Astrocyte of the cerebellum (primary cell): Measurements from ENCODE around the gene SCN10A.

Experiments
- DNase-seq: peaks from one replicate; pipeline ENCODE4 v3.0.0-alpha.2; 2011; ENCODE audit warnings: low read depth
- H3K4me3 ChIP-seq: 2 replicates; pipeline ENCODE4 v1.5.1; 2011; ENCODE audit warnings: mild to moderate bottlenecking, low read depth, low read length, moderate library complexity
- in situ Hi-C: cut with HindIII; loops from 2 replicates; pipeline ENCODE4 v1.10.0; 2017; ENCODE audit warnings: low sequenced_read_pairs
- TF ChIP-seq, protein P1 (sequence below): IDR thresholded peaks from 2 replicates; pipeline ENCODE4 v1.5.1; 2012; ENCODE audit warnings: low read length, low read depth, moderate library complexity, mild to moderate bottlenecking; ENCODE audit errors: missing control alignments

Gene SCN10A

GRCh38 chr3:38827791-38828190 is 11.8 kb upstream of the SCN10A start:
- TF ChIP-seq, protein P1, sequence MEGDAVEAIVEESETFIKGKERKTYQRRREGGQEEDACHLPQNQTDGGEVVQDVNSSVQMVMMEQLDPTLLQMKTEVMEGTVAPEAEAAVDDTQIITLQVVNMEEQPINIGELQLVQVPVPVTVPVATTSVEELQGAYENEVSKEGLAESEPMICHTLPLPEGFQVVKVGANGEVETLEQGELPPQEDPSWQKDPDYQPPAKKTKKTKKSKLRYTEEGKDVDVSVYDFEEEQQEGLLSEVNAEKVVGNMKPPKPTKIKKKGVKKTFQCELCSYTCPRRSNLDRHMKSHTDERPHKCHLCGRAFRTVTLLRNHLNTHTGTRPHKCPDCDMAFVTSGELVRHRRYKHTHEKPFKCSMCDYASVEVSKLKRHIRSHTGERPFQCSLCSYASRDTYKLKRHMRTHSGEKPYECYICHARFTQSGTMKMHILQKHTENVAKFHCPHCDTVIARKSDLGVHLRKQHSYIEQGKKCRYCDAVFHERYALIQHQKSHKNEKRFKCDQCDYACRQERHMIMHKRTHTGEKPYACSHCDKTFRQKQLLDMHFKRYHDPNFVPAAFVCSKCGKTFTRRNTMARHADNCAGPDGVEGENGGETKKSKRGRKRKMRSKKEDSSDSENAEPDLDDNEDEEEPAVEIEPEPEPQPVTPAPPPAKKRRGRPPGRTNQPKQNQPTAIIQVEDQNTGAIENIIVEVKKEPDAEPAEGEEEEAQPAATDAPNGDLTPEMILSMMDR: no peak
- no peak for DNase-seq
- H3K4me3 ChIP-seq: no peak overlapping the region
- in situ Hi-C loops: loop anchor here (25.0 kb wide), 1 partner anchor 315 kb away; no protein-coding TSS in a partner anchor

DNA sequence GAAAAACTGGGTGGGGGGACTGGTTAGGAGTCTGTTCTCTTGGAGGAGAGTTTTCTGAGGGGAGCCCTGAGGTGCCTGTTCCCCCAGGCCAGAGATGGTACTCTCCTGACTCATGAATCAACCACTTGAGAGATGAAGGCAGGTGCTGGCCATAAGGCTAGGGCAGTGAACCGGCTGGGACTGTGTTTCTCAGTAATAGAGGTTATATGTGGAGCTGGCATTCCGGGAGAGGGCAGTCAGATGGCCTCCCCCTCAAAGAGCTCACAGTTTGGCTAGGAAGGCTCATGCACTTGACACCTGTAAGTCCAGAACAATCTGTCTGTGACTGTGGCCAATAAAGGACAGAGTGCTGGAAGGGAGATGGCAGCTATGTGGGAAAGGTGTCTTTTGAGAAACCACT is 10.0 kb upstream of the SCN10A start:
- no peak overlapping the region for H3K4me3 ChIP-seq
- in situ Hi-C loops: loop anchor here (25.0 kb wide), 1 partner anchor 314 kb away; no protein-coding TSS in a partner anchor
- DNase-seq: no peak
- TF ChIP-seq, protein P1: no peak

DNA sequence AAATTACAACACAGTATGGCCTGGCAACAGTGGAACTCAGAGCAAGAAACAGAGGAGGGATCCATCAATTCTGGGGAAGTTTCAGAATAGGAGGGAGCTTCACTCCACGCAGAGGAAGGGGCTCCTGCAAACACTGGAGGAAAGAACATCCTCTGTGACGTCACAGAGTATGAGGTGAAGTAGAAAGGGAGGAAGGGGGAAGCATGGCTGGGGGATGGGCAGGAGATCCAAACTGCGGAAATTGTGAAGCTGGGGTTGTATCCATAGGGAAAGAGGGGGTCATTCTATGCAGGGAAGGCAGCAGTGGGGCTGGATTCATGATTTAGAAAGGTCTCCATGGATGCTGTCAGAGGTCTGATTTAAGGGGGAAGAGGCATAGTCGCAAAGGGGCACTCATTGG is 8.3 kb upstream of the SCN10A start:
- no peak overlapping the region for H3K4me3 ChIP-seq
- TF ChIP-seq, protein P1: no peak
- no peak for DNase-seq
- in situ Hi-C loops: no loop called here

DNA sequence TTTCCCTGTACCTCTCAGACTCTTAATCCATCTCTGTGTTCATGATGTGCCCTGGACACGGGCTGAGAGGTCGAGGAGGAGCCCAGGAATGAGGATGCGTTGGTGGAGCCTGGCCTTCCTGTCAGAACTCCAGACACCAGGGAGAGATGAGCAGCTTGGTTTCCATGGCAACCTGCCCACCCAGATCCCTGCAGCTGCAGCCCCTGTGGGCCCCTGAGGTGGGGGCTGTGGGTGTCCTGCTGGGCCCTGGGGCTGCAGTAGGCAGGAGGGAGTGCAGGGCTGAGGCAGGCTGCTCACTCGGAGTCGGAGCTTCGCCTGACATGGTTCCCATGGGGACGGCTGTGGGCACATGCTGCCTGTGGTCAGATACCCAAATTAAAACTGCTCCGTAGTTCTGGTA is 7.7 kb upstream of the SCN10A start:
- TF ChIP-seq, protein P1: no peak
- H3K4me3 ChIP-seq: no peak overlapping the region
- no peak for DNase-seq
- in situ Hi-C loops: no loop called here

GRCh38 chr3:38823186-38823585 is 7.2 kb upstream of the SCN10A start:
- in situ Hi-C loops: no loop called here
- no peak for DNase-seq
- H3K4me3 ChIP-seq: no peak overlapping the region
- TF ChIP-seq, protein P1: no peak

DNA sequence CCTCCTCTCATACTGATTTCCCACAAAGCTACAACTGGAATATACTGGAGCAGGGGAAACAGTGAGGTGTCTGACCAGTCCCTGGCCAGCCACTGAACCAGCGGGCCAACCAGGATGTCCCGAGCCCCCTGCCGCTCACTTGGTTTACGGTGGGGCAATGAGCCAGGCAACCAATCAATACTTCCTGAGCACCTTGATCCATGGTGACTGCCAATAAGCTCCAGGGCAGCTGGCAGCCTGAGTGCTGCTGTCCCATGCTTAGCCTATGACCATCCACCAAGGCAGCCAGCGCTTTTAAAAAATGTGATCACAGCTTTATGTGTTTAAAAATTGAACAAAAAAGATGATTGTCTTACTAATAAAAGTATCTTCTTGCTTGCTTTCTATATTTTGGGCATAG is 4.2 kb downstream of the SCN10A start:
- TF ChIP-seq, protein P1: no peak
- no peak overlapping the region for H3K4me3 ChIP-seq
- in situ Hi-C loops: no loop called here
- DNase-seq: no peak

- peak; percentile 75 for DNase-seq
- in situ Hi-C loops: no loop called here
- TF ChIP-seq, protein P1: no peak
- no peak overlapping the region for H3K4me3 ChIP-seq
Measured at GRCh38 chr3:38805765-38806386, 10.1 kb downstream of the SCN10A start.
